Keratinocyte (primary cell): ENCODE measurements around the gene VANGL1. TPM values are rescaled to one million over a fixed set of nuclear protein-coding genes. Genes with fewer than 3 reads are reported as not detected.

Experiments
- DNase-seq: peaks from one replicate; pipeline ENCODE4 v3.0.0-alpha.2; 2011; ENCODE audit warnings: low read depth, missing footprints, low spot score
- FAIRE-seq: peaks from 2 replicates; lab custom pipeline; 2011; peaks lifted over from hg19 to GRCh38; lab: Jason Lieb, UNC
- H2AFZ ChIP-seq: 2 replicates; pipeline ENCODE4 v1.6.0; 2012; ENCODE audit warnings: low read length, control low read depth, inconsistent platforms; ENCODE audit not compliant: control insufficient read depth
- H3K27ac ChIP-seq: 2 replicates; pipeline ENCODE4 v1.5.1; 2011; ENCODE audit warnings: low read length; ENCODE audit not compliant: control insufficient read depth, insufficient read depth
- H3K27me3 ChIP-seq: 3 replicates; pipeline ENCODE4 v1.6.0; 2011; ENCODE audit warnings: low read length; ENCODE audit not compliant: control insufficient read depth, insufficient read depth; ENCODE audit errors: extremely low read depth
- H3K36me3 ChIP-seq, 2 experiments: 2 replicates in 1 of 2; 3 replicates in 1 of 2; pipeline ENCODE4 v1.5.1; 2011; ENCODE audit warnings: low read length in 2 of 2, mild to moderate bottlenecking in 1 of 2; ENCODE audit not compliant: control insufficient read depth in 2 of 2, insufficient read depth in 2 of 2; ENCODE audit errors: extremely low read depth in 1 of 2
- H3K4me1 ChIP-seq: 3 replicates; pipeline ENCODE4 v1.5.1; 2011; ENCODE audit warnings: low read length; ENCODE audit not compliant: control insufficient read depth, insufficient read depth; ENCODE audit errors: extremely low read depth
- H3K4me2 ChIP-seq: 3 replicates; pipeline ENCODE4 v1.6.0; 2011; ENCODE audit warnings: low read depth, low read length; ENCODE audit not compliant: control insufficient read depth, insufficient read depth; ENCODE audit errors: extremely low read depth
- H3K4me3 ChIP-seq, 3 experiments: fragments of 200-600 bp in 1 of 3; sonication (generic) in 1 of 3; 2 replicates in 2 of 3; 3 replicates in 1 of 3; pipeline ENCODE4 v1.5.1; 2011 to 2016; ENCODE audit warnings: low read length in 3 of 3, mild to moderate bottlenecking in 3 of 3, control low read depth in 2 of 3, inconsistent platforms in 1 of 3, low read depth in 1 of 3, mixed read lengths in 1 of 3, mixed run types in 1 of 3, moderate library complexity in 1 of 3; ENCODE audit not compliant: control insufficient read depth in 2 of 3, insufficient read depth in 2 of 3; ENCODE audit errors: extremely low read depth in 1 of 3
- H3K79me2 ChIP-seq: 2 replicates; pipeline ENCODE4 v1.6.0; 2012; ENCODE audit warnings: low read length; ENCODE audit not compliant: control insufficient read depth, insufficient read depth
- H3K9ac ChIP-seq: 3 replicates; pipeline ENCODE4 v1.6.0; 2011; ENCODE audit warnings: low read length; ENCODE audit not compliant: control insufficient read depth, insufficient read depth; ENCODE audit errors: extremely low read depth
- H3K9me1 ChIP-seq: 3 replicates; pipeline ENCODE4 v1.6.0; 2011; ENCODE audit warnings: low read length; ENCODE audit not compliant: control insufficient read depth, insufficient read depth; ENCODE audit errors: extremely low read depth
- H3K9me3 ChIP-seq: 2 replicates; pipeline ENCODE4 v1.5.1; 2012; ENCODE audit warnings: low read depth, low read length; ENCODE audit not compliant: control insufficient read depth
- H4K20me1 ChIP-seq: 3 replicates; pipeline ENCODE4 v1.6.0; 2011; ENCODE audit warnings: low read length; ENCODE audit not compliant: control insufficient read depth, insufficient read depth; ENCODE audit errors: extremely low read depth
- EZH2 ChIP-seq: IDR thresholded peaks from one replicate; pipeline ENCODE4 v1.6.1; 2012; ENCODE audit warnings: inconsistent platforms, mild to moderate bottlenecking, low read length, moderate library complexity
- dilution Hi-C: fragments of 300-500 bp; cut with MboI; formaldehyde crosslinking; loops from one replicate; pipeline ENCODE4 v1.7.0; 2020; ENCODE audit warnings: low sequenced_read_pairs; ENCODE audit not compliant: extremely low pct_ligation_motif_present
- polyA plus RNA-seq, 5 experiments: library from polyadenylated mRNA; depleted of rRNA in 3 of 5; stranded (reverse) in 3 of 5; stranded (forward) in 1 of 5; unstranded in 1 of 5; fragments of >200 nt; gene quantifications; 1 replicate in 1 of 5; 2 replicates in 3 of 5; 3 replicates in 1 of 5; pipeline versions ENCODE4 v1.2.1 to v1.2.3, GENCODE V29; 2011 to 2012; ENCODE audit warnings: missing spikeins in 2 of 5, low read depth in 1 of 5, low replicate concordance in 1 of 5
- TF ChIP-seq, protein P1 (sequence below), 3 experiments: IDR thresholded peaks in 1 of 3; conservative IDR thresholded peaks in 1 of 3; optimal IDR thresholded peaks in 1 of 3; 2 replicates in 2 of 3; 3 replicates in 1 of 3; pipeline versions ENCODE3 to v1.5.1; 2011; ENCODE audit warnings: low read length in 3 of 3, mild to moderate bottlenecking in 3 of 3, moderate library complexity in 2 of 3, control low read depth in 1 of 3, inconsistent platforms in 1 of 3; ENCODE audit not compliant: insufficient read depth in 2 of 3; ENCODE audit errors: extremely low read depth in 1 of 3

VANGL1 gene
- polyA plus RNA-seq, 1 donor (not counting 4 experiments of a cell fraction or from before 2014, with no cell fraction given): 22.4 TPM

DNA sequence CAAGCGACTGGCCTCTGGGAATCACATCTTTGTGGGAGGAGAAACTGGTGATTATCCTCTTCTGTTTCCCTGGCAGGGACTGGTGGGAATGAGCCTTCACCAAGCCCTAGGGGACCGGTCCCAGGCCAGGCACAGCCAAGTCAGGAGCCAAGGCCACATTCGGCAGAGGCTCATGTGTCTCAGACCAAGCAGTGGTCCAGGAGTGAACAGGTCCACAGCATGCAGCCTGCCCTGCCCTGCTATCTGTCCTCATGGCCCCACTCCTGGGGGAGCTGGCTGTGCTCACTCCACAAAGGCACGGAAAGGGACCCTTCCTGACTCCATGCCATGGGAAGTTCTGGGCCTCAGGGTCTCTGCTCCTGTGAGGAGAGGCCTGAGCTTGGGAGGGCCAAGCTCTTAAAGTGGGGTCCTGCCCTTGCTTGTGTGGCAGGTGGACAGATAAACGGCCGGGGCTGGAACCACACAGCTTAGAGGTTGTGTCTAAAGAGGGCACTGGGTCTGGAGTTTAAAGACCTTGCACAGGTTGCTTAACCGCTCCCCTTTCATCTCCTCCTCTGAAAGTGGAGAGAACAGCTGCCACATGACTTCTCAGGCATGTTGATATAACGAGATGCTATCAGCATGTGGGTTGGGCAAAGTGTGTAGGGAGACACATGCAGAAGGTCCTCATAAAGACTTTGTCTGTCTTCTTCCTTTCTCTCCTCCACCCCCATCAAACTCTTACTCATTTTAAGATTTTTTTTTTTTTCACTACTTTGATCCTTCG lies 69.3 kb downstream of the VANGL1 start:
- no peak overlapping the region for H2AFZ ChIP-seq
- no peaks in the 10 kb centered on the region for H4K20me1 ChIP-seq
- H3K4me2 ChIP-seq: no peak overlapping the region
- peaks cover 5% of the 10 kb centered on the region for H3K9me1 ChIP-seq
- no peak for DNase-seq
- no peaks in the 10 kb centered on the region for H3K79me2 ChIP-seq
- no peak overlapping the region for H3K27ac ChIP-seq
- no peaks in the 10 kb centered on the region for H3K36me3 ChIP-seq
- dilution Hi-C loops: no loop called here
- no peak for FAIRE-seq
- H3K9me3 ChIP-seq: no peaks in the 10 kb centered on the region
- H3K4me1 ChIP-seq: peaks cover 41% of the 10 kb centered on the region
- H3K9ac ChIP-seq: no peak overlapping the region
- H3K27me3 ChIP-seq: no peaks in the 10 kb centered on the region
- TF ChIP-seq, protein P1, sequence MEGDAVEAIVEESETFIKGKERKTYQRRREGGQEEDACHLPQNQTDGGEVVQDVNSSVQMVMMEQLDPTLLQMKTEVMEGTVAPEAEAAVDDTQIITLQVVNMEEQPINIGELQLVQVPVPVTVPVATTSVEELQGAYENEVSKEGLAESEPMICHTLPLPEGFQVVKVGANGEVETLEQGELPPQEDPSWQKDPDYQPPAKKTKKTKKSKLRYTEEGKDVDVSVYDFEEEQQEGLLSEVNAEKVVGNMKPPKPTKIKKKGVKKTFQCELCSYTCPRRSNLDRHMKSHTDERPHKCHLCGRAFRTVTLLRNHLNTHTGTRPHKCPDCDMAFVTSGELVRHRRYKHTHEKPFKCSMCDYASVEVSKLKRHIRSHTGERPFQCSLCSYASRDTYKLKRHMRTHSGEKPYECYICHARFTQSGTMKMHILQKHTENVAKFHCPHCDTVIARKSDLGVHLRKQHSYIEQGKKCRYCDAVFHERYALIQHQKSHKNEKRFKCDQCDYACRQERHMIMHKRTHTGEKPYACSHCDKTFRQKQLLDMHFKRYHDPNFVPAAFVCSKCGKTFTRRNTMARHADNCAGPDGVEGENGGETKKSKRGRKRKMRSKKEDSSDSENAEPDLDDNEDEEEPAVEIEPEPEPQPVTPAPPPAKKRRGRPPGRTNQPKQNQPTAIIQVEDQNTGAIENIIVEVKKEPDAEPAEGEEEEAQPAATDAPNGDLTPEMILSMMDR (optimal IDR thresholded peaks at IDR 0.05 in 1 of 3, IDR thresholded peaks at IDR 0.05 in 1 of 3, conservative IDR thresholded peaks at IDR 0.05 in 1 of 3; ENCODE audit: extremely low read depth in 1 of 3, insufficient read depth in 2 of 3, low read length in 3 of 3): no peak
- no peak for TF ChIP-seq EZH2
- H3K4me3 ChIP-seq: no peak overlapping the region

GRCh38 chr1:115712911-115713609 lies 71.3 kb downstream of the VANGL1 start:
- H4K20me1 ChIP-seq: no peaks in the 10 kb centered on the region
- H3K4me3 ChIP-seq: no peak overlapping the region
- H3K27ac ChIP-seq: no peak overlapping the region
- H3K9me3 ChIP-seq: no peaks in the 10 kb centered on the region
- H3K79me2 ChIP-seq: no peaks in the 10 kb centered on the region
- H3K4me1 ChIP-seq: peaks cover 34% of the 10 kb centered on the region
- no peaks in the 10 kb centered on the region for H3K36me3 ChIP-seq
- dilution Hi-C loops: no loop called here
- peaks cover 5% of the 10 kb centered on the region for H3K9me1 ChIP-seq
- TF ChIP-seq, protein P1 (optimal IDR thresholded peaks at IDR 0.05 in 1 of 3, IDR thresholded peaks at IDR 0.05 in 1 of 3, conservative IDR thresholded peaks at IDR 0.05 in 1 of 3; ENCODE audit: extremely low read depth in 1 of 3, insufficient read depth in 2 of 3, low read length in 3 of 3): peak; percentile 5 to 23 (median 9)
- no peak for TF ChIP-seq EZH2
- FAIRE-seq: peak; percentile 29
- no peaks in the 10 kb centered on the region for H3K27me3 ChIP-seq
- DNase-seq: no peak
- H3K9ac ChIP-seq: no peak overlapping the region
- no peak overlapping the region for H3K4me2 ChIP-seq
- H2AFZ ChIP-seq: peak overlapping the region; percentile 10
